ENCODE measurements around the gene CDSN.
"Not testable (repeated sequence)": the region's sequence is repeated elsewhere in the genome, so short reads cannot be mapped to it uniquely, and the experiment has no call there.

The CDSN gene

DNA sequence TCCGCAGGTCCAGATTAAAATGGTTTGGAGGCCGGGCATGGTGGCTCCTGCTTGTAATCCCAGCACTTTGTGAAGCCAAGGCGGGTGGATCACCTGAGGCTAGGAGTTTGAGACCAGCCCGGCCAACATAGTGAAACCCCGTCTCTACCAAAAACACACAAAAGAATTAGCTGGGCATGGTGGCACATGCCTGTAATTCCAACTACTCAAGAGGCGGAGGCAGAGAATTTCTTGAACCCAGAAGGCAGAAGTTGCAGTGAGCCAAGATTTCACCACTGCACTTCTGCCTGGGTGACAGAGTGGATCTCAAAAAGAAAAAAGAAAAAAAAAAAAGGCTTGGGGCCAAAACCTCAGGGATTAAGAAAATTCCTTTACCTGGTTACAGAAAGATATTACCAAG is 38.4 kb downstream of the CDSN start:
- no peak for DNase-seq

- DNase-seq, result peak; percentile 74
Observed at GRCh38 chr6:31079656-31080261, 40.5 kb downstream of the CDSN start.

- no peak for DNase-seq
Observed at GRCh38 chr6:31076611-31077010, 43.6 kb downstream of the CDSN start.

DNA sequence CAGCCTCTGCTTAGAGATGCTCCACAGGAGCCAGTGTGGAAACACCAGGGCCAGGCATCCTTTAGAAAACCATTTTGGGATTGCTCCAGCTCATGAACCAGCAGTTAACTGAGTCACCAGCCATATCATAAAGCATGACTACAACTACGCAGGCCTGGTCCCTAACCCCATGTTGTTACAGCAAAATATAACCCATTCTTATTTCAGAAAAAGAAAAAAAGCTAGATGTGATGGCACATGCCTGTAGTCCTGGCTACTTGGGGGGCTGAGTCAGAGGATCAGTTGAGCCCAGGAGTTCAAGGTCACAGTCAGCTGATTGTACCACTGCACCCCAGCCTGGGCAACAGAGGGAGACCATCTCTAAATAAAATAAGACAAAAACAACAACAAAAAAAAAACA is 44.7 kb downstream of the CDSN start:
- DNase-seq, result no peak

DNA sequence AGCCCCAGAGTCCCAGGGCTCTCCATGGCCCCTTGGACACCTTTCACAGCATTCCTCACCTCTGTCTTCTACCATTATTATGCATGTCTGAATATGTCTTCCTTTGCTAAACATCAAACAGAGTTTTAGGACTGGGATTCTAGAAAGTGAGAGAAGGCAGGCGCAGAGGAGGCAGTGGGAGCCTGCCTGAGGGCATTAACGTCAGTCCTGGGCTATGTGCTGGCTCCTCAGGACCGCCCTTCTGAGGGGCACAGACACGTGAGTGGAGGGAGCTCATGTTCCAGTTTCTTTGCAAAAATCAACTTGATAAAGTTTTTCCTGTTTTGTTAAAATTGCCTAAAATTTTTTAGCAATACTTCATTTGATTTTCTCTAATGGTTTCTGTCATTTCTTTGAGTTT is 45.8 kb downstream of the CDSN start:
- no peak for DNase-seq

GRCh38 chr6:31070711-31071197 is 49.5 kb downstream of the CDSN start:
- no peak for DNase-seq

DNA sequence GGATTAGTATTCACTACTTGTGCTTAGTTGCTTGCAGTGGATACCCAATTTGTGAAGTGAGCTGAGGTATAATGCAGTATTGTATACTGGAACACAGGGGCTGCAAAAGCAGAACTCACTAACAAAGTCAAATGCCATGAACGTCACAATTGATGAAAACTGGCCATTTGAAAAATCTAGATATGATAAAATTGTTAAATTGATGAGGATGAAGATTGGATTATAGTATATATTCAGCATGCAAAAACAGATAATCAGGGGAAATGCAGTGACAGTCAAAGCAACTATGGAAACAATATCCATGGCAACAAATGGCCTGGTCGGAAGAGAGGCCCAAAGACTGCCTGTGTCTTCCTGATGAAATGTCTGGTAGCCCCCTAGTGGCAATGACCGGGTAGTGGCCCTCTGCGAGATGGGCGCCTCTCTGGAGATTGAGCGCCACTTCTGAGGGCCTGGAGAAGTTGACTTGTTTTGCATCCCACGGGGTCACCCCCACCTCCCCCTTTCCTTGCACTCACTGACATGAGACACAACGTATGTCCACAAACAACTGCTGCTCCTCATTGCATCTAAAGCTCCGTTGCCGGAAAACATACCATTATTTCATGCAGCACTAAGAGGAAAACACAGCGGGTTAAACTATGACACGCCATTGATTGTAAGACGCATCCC is 51.4 kb downstream of the CDSN start:
- DNase-seq, result peak; percentile 67

DNA sequence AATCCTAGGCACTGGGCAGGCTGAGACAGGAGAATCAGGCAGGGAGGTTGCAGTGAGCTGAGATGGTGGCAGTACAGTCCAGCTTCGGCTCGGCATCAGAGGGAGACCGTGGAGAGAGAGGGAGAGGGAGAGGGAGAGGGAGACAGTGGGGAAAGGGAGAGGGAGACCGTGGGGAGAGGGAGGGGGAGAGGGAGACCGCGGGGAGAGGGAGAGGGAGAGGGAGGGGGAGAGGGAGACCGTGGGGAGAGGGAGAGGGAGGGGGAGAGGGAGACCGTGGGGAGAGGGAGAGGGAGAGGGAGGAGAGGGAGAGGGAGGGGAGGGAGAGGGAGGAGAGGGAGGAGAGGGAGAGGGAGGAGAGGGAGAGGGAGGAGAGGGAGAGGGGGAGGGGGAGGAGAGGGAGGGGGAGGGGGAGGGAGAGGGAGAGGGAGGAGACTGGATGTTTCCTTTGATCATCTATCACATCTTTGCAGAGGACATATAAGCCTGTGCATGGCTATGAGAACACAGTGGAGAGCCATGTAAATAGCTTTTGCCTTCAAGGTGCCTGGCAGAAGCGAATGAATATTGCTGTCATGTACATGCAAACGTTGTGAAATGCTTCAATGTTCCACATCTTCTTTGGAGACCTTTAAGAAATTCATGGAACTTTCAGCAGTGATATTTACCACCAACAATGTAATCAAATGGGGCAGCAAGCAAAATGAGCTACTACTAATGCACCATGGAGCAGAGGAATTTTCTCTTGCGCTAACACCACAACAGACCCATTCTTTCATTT is 52.2 kb downstream of the CDSN start:
- DNase-seq, result not testable (repeated sequence)

DNA sequence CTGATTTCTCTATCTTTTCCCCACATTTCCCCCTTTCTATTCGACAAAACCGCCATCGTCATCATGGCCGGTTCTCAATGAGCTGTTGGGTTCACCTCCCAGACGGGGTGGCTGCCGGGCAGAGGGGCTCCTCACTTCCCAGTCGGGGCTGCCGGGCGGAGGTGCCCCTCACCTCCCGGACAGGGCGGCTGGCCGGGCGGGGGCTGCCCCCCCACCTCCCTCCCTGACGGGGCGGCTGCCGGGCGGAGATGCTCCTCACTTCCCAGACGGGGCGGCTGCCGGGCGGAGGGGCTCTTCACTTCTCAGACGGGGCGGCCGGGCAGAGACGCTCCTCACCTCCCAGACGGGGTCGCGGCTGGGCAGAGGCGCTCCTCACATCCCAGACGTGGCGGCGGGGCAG is 53.2 kb downstream of the CDSN start:
- DNase-seq, result not testable (repeated sequence)

DNA sequence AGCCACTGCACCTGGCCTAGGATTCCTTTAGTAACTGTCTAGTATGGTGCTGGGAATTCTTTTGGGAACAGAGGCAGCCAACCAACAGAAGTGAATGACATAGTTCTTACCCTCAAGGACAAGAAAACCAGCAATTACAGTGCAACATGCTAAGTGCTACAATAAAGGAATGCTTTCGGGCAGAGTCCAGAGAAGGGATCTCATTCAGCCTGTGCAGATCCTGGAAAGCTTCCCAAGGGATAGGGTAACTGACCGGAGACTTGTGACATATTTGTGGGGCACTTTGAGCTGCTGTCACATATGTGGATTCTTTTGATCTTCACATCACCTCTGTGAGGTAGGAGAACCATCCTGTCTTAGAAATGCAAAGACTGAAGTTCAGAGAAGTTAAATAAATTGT is 54.7 kb downstream of the CDSN start:
- DNase-seq, result no peak
